CD4-positive, CD25-positive, alpha-beta regulatory T cell (primary cell): Measurements from ENCODE around the gene CALD1. TPM values are rescaled to one million over a fixed set of nuclear protein-coding genes. Genes with fewer than 3 reads are reported as not detected.

Source experiments
- ATAC-seq, 2 donors: fragments of 150-1000 bp; cut with Tn5 transposase; one replicate each; pipeline ENCODE4 v1.10.0; 2021; ENCODE audit warnings: low read depth in 2 of 2, moderate number of reproducible peaks in 2 of 2, moderate library complexity in 1 of 2
- DNase-seq, 3 donors: peaks; one replicate each; pipeline versions ENCODE4 v3.0.0 to v3.0.0-alpha.2; 2012 to 2022; ENCODE audit warnings: mixed read lengths in 1 of 3
- H3K27ac ChIP-seq: one replicate; pipeline ENCODE4 v1.7.0; 2013; ENCODE audit warnings: mild to moderate bottlenecking, low read length; ENCODE audit not compliant: insufficient read depth, poor library complexity, severe bottlenecking
- H3K27me3 ChIP-seq: one replicate; pipeline ENCODE4 v1.7.0; 2013; ENCODE audit warnings: low read length; ENCODE audit not compliant: control insufficient read depth, insufficient read depth
- H3K36me3 ChIP-seq: one replicate; pipeline ENCODE4 v1.7.0; 2013; ENCODE audit warnings: mild to moderate bottlenecking, low read length, moderate library complexity; ENCODE audit not compliant: control insufficient read depth, insufficient read depth
- H3K4me1 ChIP-seq: 2 replicates; pipeline ENCODE4 v1.7.0; 2013; ENCODE audit warnings: mild to moderate bottlenecking, low read length; ENCODE audit not compliant: insufficient read depth, control insufficient read depth, poor library complexity, severe bottlenecking
- H3K4me3 ChIP-seq: one replicate; pipeline ENCODE4 v1.7.0; 2013; ENCODE audit warnings: low read depth, mild to moderate bottlenecking, low read length, moderate library complexity
- H3K9me3 ChIP-seq, 2 experiments: 1 replicate in 1 of 2; 2 replicates in 1 of 2; pipeline ENCODE4 v1.7.0; 2013; ENCODE audit warnings: low read length in 2 of 2, mild to moderate bottlenecking in 1 of 2, moderate library complexity in 1 of 2; ENCODE audit not compliant: control insufficient read depth in 2 of 2
- H3K27ac Mint-ChIP-seq, 3 donors: one replicate each; pipeline ENCODE4 v1.8.0; 2020 to 2022; ENCODE audit warnings: mild to moderate bottlenecking in 3 of 3, mixed read lengths in 3 of 3, moderate library complexity in 2 of 3
- H3K27me3 Mint-ChIP-seq: one replicate; pipeline ENCODE4 v1.8.0; 2022; ENCODE audit warnings: mild to moderate bottlenecking, mixed read lengths
- H3K36me3 Mint-ChIP-seq: one replicate; pipeline ENCODE4 v1.8.0; 2020; ENCODE audit warnings: mixed read lengths
- H3K4me1 Mint-ChIP-seq, 4 donors: one replicate each; pipeline ENCODE4 v1.8.0; 2020 to 2022; ENCODE audit warnings: mixed read lengths in 4 of 4, mild to moderate bottlenecking in 1 of 4
- H3K4me3 Mint-ChIP-seq, 4 donors: one replicate each; pipeline ENCODE4 v1.8.0; 2020 to 2022; ENCODE audit warnings: mild to moderate bottlenecking in 4 of 4, mixed read lengths in 4 of 4, moderate library complexity in 3 of 4
- H3K9me3 Mint-ChIP-seq, 7 donors: one replicate each; pipeline ENCODE4 v1.8.0; 2020 to 2022; ENCODE audit warnings: mixed read lengths in 7 of 7, mild to moderate bottlenecking in 3 of 7, moderate library complexity in 2 of 7
- polyA plus RNA-seq, 4 donors: library from polyadenylated mRNA; unstranded; fragments of 300-500 nt; fragmentation: Illumina TruSeq; gene quantifications; one replicate each; pipeline ENCODE4 v1.2.3, GENCODE V29; 2021
- total RNA-seq: library from RNA; stranded (reverse); gene quantifications from one replicate; pipeline ENCODE4 v1.2.3, GENCODE V29; 2022

The CALD1 gene
- total and polyA plus RNA-seq, 5 donors from 2014 or later = 0.10 to 3.9 (median 0.17) TPM; not detected in 2

DNA sequence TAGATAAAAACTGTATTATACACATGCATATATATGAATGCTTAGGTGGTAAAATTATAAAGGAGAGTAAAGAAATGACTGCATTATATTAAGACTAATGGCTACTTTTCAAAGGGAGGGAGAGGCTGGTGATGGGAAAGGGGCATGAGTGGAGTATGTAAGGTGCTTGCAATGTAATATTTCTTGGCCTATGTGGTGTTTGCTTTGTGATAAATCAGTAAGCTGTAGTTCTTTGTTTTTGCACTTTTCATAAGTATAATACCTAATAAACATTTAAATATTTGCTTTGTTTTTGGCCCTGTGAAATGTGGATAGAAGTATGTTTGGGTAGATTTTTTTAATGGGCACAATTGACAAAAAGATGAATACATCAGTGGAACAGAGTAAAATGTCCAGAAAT, 232.8 kb downstream of the CALD1 start:
- Histone ChIP-seq H3K9me3 (no peaks in the 10 kb centered on the region), H3K4me3 (no peak overlapping the region), H3K27me3 (no peaks in the 10 kb centered on the region), H3K4me1 (no peaks in the 10 kb centered on the region), H3K27ac (no peak overlapping the region), H3K36me3 (no peaks in the 10 kb centered on the region)
- H3K27me3 Mint-ChIP-seq = no peaks in the 10 kb centered on the region
- no peak overlapping the region for H3K4me3 Mint-ChIP-seq
- no peak for DNase-seq
- H3K36me3 Mint-ChIP-seq = no peaks in the 10 kb centered on the region
- ATAC-seq = no peak
- H3K9me3 Mint-ChIP-seq = peaks cover 0 to 5% (median 2%) of the 10 kb centered on the region in 7 donors
- no peaks in the 10 kb centered on the region for H3K4me1 Mint-ChIP-seq
- no peak overlapping the region for H3K27ac Mint-ChIP-seq

Other genes starting within 250 kb of the CALD1 start
- gene AKR1B15, start 230.5 kb upstream of the CALD1 start, total RNA-seq = not detected
- not detected for gene AKR1B15, start 230.5 kb upstream of the CALD1 start, polyA plus RNA-seq
- gene BPGM, start 132.8 kb upstream of the CALD1 start, total RNA-seq = 14.8 TPM
- gene BPGM, start 132.8 kb upstream of the CALD1 start, polyA plus RNA-seq = 10 to 100 TPM; 21.4 to 30.2 (median 27.0) TPM
- 1.0 TPM for gene AGBL3, start 206.9 kb downstream of the CALD1 start, total RNA-seq
- under 1 TPM in 3 of 4 donors, not detected in 1; 0.37 to 0.81 (median 0.79) TPM for gene AGBL3, start 206.9 kb downstream of the CALD1 start, polyA plus RNA-seq